ENCODE data around the gene KLHDC4.

- TF ChIP-seq CTCF (IDR thresholded peaks at IDR 0.05), result no peak
- no peak for TF ChIP-seq EP300 (IDR thresholded peaks at IDR 0.05)
- TF ChIP-seq POLR2A (IDR thresholded peaks at IDR 0.05), result no peak
- no peak for TF ChIP-seq POLR2AphosphoS5 (IDR thresholded peaks at IDR 0.05)
These were observed 36.4 kb downstream of the KLHDC4 start for GRCh38 chr16:87729266-87729954.
